HG03135 (cell line): ENCODE data around the gene C1orf210.

Experiments used
- ATAC-seq: cut with Tn5 transposase; IDR thresholded peaks from one replicate; pipeline ENCODE4 v1.9.1; 2021; ENCODE audit warnings: mild to moderate bottlenecking, moderate library complexity; ENCODE audit not compliant: unreplicated experiment

C1orf210 gene

GRCh38 chr1:43285269-43285990 lies at the start of gene C1orf210:
C1orf210 (minus strand) TSS chr1:43285581; CDS start chr1:43283270, 2,311 bp downstream.
- ATAC-seq: no peak

DNA sequence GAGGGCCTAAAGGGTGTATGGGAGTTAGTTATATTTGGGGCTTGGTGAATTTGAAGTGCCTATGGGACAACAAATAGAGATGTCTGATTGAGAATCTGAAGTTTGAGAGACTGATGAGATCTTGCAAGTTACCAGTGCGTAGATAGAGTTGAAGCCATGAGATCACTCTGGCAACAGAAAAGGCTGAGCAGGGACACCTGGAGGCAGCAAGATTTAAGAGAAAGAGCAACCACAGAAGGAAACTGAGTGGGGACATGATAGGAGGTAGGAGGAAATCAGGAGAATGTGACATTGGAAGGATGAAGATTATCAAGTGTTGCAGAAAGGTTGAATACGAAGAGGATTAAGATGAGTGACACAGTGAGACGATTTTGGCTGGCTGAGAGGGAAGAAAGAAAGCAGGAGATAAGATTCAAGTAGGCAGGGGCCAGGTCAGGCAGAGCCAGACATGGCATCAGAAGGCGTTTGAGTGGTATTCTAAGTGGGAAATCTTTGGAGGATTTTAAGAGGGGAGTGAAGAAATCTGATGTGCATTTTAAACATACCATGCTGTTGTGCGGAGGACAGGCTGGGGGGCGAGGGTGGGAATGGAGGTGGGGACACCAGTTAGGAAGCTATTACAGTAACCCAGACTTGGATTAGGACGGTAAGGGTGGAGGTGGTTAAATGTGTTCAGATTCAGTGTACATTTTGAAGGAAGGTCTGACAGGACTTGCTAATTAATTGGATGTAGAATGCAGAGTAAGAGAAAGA lies 49.2 kb upstream of the C1orf210 start:
- ATAC-seq: no peak

GRCh38 chr1:43331688-43332087 lies 46.3 kb upstream of the C1orf210 start:
- no peak for ATAC-seq

- no peak for ATAC-seq
Measured at GRCh38 chr1:43329995-43330751, 44.8 kb upstream of the C1orf210 start.

- no peak for ATAC-seq
Measured at GRCh38 chr1:43327549-43328292, 42.3 kb upstream of the C1orf210 start.

DNA sequence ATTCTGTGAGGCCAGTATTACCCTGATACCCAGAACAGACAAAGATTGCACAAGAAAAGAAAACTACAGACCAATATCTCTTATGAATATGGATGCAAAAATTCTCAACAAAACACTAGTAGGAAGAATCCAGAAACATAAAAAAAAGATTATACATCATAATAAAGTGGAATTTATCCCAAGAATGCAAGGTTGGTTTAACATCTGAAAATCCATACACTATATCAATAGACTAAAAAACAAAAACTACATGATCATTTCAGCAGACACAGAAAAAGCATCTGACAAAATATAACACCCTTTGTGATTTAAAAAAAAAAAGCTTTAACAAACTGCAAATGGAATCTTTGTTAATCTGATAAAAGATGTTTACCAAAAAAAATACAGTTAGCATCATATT lies 40.0 kb upstream of the C1orf210 start:
- ATAC-seq: no peak

- ATAC-seq: no peak
Measured at GRCh38 chr1:43324810-43325209, 39.4 kb upstream of the C1orf210 start.

GRCh38 chr1:43322506-43322905 lies 37.1 kb upstream of the C1orf210 start:
- no peak for ATAC-seq

DNA sequence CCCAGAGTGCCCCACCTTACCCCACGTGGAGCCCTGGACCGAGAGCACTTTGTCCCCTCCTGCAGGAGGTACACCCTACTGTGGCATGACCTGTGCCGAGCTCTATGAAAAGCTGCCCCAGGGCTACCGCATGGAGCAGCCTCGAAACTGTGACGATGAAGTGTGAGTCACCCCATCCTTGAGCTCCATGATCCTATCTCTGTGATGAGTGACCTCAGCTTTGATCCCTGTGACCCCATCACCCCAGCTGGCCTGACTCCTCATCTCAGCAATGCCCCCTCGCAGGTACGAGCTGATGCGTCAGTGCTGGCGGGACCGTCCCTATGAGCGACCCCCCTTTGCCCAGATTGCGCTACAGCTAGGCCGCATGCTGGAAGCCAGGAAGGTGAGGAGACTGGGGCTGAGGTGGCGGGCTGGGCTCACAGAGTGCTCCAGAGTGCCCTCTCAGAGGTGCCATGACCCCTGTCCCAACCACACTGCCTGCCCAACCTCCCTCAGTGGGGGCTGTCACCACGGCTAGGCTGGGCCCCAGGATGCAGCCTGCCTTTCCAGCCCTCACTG lies 36.0 kb upstream of the C1orf210 start:
- ATAC-seq: no peak

DNA sequence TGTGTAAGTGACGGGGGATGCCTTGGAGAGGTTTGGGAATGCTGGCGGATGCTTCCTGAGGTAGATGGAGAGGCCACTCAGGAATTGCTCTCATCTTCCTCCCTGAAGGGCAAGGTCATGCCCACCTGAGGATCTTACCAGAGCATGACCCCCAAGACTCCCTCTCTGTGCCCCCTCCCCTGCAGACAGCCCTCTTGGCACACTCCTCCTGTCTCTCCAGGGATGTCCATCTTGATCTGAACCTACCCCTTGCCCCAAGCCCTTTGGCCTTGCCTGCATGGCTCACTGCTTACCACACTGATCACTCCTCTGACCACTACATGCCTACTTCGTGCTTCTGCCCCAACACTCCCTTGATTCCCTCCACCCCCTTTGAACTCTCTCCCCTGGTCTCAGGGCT lies 34.4 kb upstream of the C1orf210 start:
- ATAC-seq: no peak

GRCh38 chr1:43319288-43319687 lies 33.9 kb upstream of the C1orf210 start:
- ATAC-seq: no peak

GRCh38 chr1:43318831-43319230 lies 33.5 kb upstream of the C1orf210 start:
- no peak for ATAC-seq

- no peak for ATAC-seq
Measured at GRCh38 chr1:43317817-43318471, 32.6 kb upstream of the C1orf210 start.

- no peak for ATAC-seq
Measured at GRCh38 chr1:43316738-43317520, 31.5 kb upstream of the C1orf210 start.

GRCh38 chr1:43315963-43316737 lies 30.8 kb upstream of the C1orf210 start:
- no peak for ATAC-seq

DNA sequence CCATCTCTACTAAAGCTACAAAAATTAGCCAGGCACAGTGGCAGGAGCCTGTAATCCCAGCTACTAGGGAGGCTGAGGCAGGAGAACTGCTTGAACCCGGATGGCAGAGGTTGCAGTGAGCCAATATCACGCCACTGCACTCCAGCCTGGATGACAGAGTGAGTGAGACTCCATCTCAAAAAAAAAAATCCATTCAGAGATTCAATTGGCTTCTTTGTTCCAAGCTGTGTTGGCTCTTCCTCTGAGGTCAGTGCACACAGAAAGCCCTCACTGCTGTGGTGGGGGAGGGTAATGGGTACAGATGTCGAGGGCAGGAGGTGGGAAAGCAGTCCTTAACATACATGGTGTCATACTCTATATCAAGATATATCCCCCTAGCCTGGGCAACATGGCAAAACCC lies 30.1 kb upstream of the C1orf210 start:
- no peak for ATAC-seq

GRCh38 chr1:43314233-43314632 lies 28.9 kb upstream of the C1orf210 start:
- ATAC-seq: no peak

DNA sequence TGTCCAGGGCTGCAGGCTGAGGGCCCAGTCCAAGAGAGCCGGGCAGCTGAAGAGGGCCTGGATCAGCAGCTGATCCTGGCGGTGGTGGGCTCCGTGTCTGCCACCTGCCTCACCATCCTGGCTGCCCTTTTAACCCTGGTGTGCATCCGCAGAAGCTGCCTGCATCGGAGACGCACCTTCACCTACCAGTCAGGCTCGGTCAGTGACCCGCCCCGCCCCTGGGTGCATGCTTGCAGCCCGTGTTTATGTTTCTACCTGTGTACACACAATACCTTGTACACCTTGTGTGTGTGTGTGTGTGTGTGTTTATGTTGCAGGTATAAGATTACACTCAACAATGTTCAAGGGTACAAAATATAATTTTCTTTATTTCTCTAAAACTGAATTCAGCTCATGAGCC lies 28.4 kb upstream of the C1orf210 start:
- no peak for ATAC-seq
